SK-N-SH (cell line): ENCODE results near the gene PRPF6. TPM values are rescaled to one million over a fixed set of nuclear protein-coding genes. Genes with fewer than 3 reads are reported as not detected.

Experiments used
- CTCF ChIA-PET: fragments of 300-600, 350-600 bp; formaldehyde crosslinking; extraction: SDS; loops from one replicate; lab custom pipeline; 2021; lab: Yijun Ruan, JAX
- POLR2A ChIA-PET: fragments of 350-600 bp; sonication (Branson Sonifier 250); formaldehyde crosslinking; extraction: SDS; loops from one replicate; lab custom pipeline; 2020; ENCODE audit warnings: antibody characterized with exemption, inconsistent platforms; lab: Yijun Ruan, JAX
- DNase-seq: peaks from one replicate; pipeline ENCODE4 v3.0.0; 2012
- H2AFZ ChIP-seq: fragments of 200-600 bp; sonication (generic); 2 replicates; pipeline ENCODE4 v1.8.1; 2016; ENCODE audit warnings: antibody characterized with exemption, mild to moderate bottlenecking, low read depth
- H3F3A ChIP-seq: fragments of 200-600 bp; sonication (generic); replicated peaks from 2 replicates; pipeline ENCODE3; 2016; ENCODE audit warnings: antibody characterized with exemption, mild to moderate bottlenecking; ENCODE audit not compliant: insufficient read depth
- H3K27ac ChIP-seq, 2 experiments: fragments of 200-500 bp in 1 of 2; fragments of 200-600 bp in 1 of 2; sonication (Bioruptor generic) in 1 of 2; sonication (generic), shearing (Covaris generic) in 1 of 2; 2 replicates each; pipeline versions ENCODE4 v1.5.1 to v1.6.1; 2014 to 2016; ENCODE audit warnings: low read depth in 2 of 2, inconsistent platforms in 1 of 2, low read length in 1 of 2, mild to moderate bottlenecking in 1 of 2, mixed read lengths in 1 of 2
- H3K27me3 ChIP-seq: fragments of 200-600 bp; sonication (generic), shearing (Covaris generic); 2 replicates; pipeline ENCODE4 v1.6.1; 2016; ENCODE audit warnings: mixed run types; ENCODE audit not compliant: insufficient read depth
- H3K36me3 ChIP-seq, 2 experiments: fragments of 200-500 bp in 1 of 2; fragments of 200-600 bp in 1 of 2; sonication (Bioruptor generic) in 1 of 2; sonication (generic) in 1 of 2; replicated peaks in 1 of 2; 2 replicates each; pipeline versions ENCODE3 to v1.5.1; 2014 to 2016; ENCODE audit warnings: low read length in 1 of 2, mild to moderate bottlenecking in 1 of 2; ENCODE audit not compliant: insufficient read depth in 2 of 2, control insufficient read depth in 1 of 2
- H3K4me1 ChIP-seq, 2 experiments: fragments of 200-500 bp in 1 of 2; fragments of 200-600 bp in 1 of 2; sonication (Bioruptor generic) in 1 of 2; sonication (generic), shearing (Covaris generic) in 1 of 2; 2 replicates each; pipeline versions ENCODE4 v1.5.1 to v1.6.1; 2014 to 2016; ENCODE audit warnings: low read depth in 1 of 2, low read length in 1 of 2, mixed run types in 1 of 2; ENCODE audit not compliant: insufficient read depth in 2 of 2, control insufficient read depth in 1 of 2
- H3K4me2 ChIP-seq: fragments of 200-600 bp; sonication (generic), shearing (Covaris generic); 2 replicates; pipeline ENCODE4 v1.6.1; 2017; ENCODE audit warnings: mixed run types
- H3K4me3 ChIP-seq, 2 experiments: fragments of 200-500 bp in 1 of 2; fragments of 200-600 bp in 1 of 2; sonication (Bioruptor generic) in 1 of 2; sonication (generic), shearing (Covaris generic) in 1 of 2; 2 replicates each; pipeline versions ENCODE4 v1.5.1 to v1.8.1; 2014 to 2016; ENCODE audit warnings: low read depth in 2 of 2, inconsistent platforms in 1 of 2, low read length in 1 of 2, mild to moderate bottlenecking in 1 of 2, mixed read lengths in 1 of 2, moderate library complexity in 1 of 2
- H3K79me2 ChIP-seq: fragments of 200-600 bp; sonication (generic); 2 replicates; pipeline ENCODE4 v1.8.1; 2017; ENCODE audit warnings: mild to moderate bottlenecking; ENCODE audit not compliant: insufficient read depth
- H3K9ac ChIP-seq: fragments of 200-600 bp; sonication (generic); 2 replicates; pipeline ENCODE4 v1.6.1; 2017; ENCODE audit warnings: mixed run types
- H3K9me2 ChIP-seq: fragments of 200-600 bp; sonication (generic); 2 replicates; pipeline ENCODE4 v1.6.1; 2017; ENCODE audit warnings: mixed run types
- H3K9me3 ChIP-seq: fragments of 200-600 bp; sonication (generic); 2 replicates; pipeline ENCODE4 v1.6.1; 2017; ENCODE audit warnings: mixed run types, mild to moderate bottlenecking, moderate library complexity
- H4K20me1 ChIP-seq: fragments of 200-600 bp; sonication (generic); 2 replicates; pipeline ENCODE4 v1.6.1; 2017; ENCODE audit warnings: mild to moderate bottlenecking, mixed run types; ENCODE audit not compliant: insufficient read depth
- ELF1 ChIP-seq: IDR thresholded peaks from 2 replicates; pipeline ENCODE4 v1.4.0; 2012
- EP300 ChIP-seq, 2 experiments: IDR thresholded peaks; 2 replicates each; pipeline versions ENCODE4 v1.4.0 to v1.6.1; 2012; ENCODE audit warnings: borderline replicate concordance in 1 of 2, low read depth in 1 of 2, low read length in 1 of 2
- GATA2 ChIP-seq: sonication (generic); formaldehyde crosslinking; IDR thresholded peaks from 2 replicates; pipeline ENCODE4 v1.5.0; 2020; ENCODE audit warnings: mild to moderate bottlenecking, missing genetic modification reagents
- IRF3 ChIP-seq: fragments of 150-350 bp; IDR thresholded peaks from 2 replicates; pipeline ENCODE4 v1.6.1; 2016; ENCODE audit warnings: mild to moderate bottlenecking, low read depth, low read length
- JUND ChIP-seq: IDR thresholded peaks from 2 replicates; pipeline ENCODE4 v1.4.0; 2012
- MXI1 ChIP-seq: IDR thresholded peaks from 2 replicates; pipeline ENCODE4 v1.6.1; 2012; ENCODE audit warnings: mild to moderate bottlenecking, low read depth, low read length, improper control_type of control experiment
- NFIC ChIP-seq: IDR thresholded peaks from 2 replicates; pipeline ENCODE4 v1.4.0; 2012; ENCODE audit warnings: borderline replicate concordance
- NRF1 ChIP-seq: IDR thresholded peaks from 2 replicates; pipeline ENCODE4 v1.6.1; 2012; ENCODE audit warnings: low read depth, mild to moderate bottlenecking, low read length
- POLR2AphosphoS5 ChIP-seq: IDR thresholded peaks from 2 replicates; pipeline ENCODE4 v1.6.1; 2012; ENCODE audit warnings: low read depth, low read length
- RAD21 ChIP-seq: IDR thresholded peaks from 2 replicates; pipeline ENCODE4 v1.6.1; 2012; ENCODE audit warnings: mild to moderate bottlenecking, low read length
- RCOR1 ChIP-seq: fragments of 150-350 bp; IDR thresholded peaks from 2 replicates; pipeline ENCODE4 v1.6.1; 2017; ENCODE audit warnings: antibody characterized with exemption, low read length
- REST ChIP-seq: IDR thresholded peaks from 2 replicates; pipeline ENCODE4 v1.6.1; 2012; ENCODE audit warnings: mild to moderate bottlenecking, low read depth, low read length, moderate library complexity
- RFX5 ChIP-seq: IDR thresholded peaks from 2 replicates; pipeline ENCODE4 v1.6.1; 2012; ENCODE audit warnings: mild to moderate bottlenecking, improper control_type of control experiment, low read length
- RXRA ChIP-seq: IDR thresholded peaks from 2 replicates; pipeline ENCODE4 v1.4.0; 2012; ENCODE audit warnings: low read depth, mild to moderate bottlenecking, borderline replicate concordance
- SIN3A ChIP-seq: IDR thresholded peaks from 2 replicates; pipeline ENCODE4 v1.6.1; 2012; ENCODE audit warnings: low read depth, mild to moderate bottlenecking, low read length, moderate library complexity, borderline replicate concordance
- TCF12 ChIP-seq: IDR thresholded peaks from 2 replicates; pipeline ENCODE4 v1.4.0; 2012
- TEAD4 ChIP-seq: IDR thresholded peaks from 2 replicates; pipeline ENCODE4 v1.4.0; 2012; ENCODE audit warnings: mild to moderate bottlenecking, borderline replicate concordance; ENCODE audit not compliant: insufficient read depth
- USF1 ChIP-seq: IDR thresholded peaks from 2 replicates; pipeline ENCODE4 v1.4.0; 2012; ENCODE audit warnings: low read depth, borderline replicate concordance
- YY1 ChIP-seq: IDR thresholded peaks from 2 replicates; pipeline ENCODE4 v1.4.0; 2012; ENCODE audit warnings: low read depth, mild to moderate bottlenecking
- WGBS: methylation state at CpG from one replicate; pipeline ENCODE4 v1.1.6; 2017; ENCODE audit warnings: low lambda C conversion rate; 5-methylcytosine and 5-hydroxymethylcytosine counted together
- polyA plus RNA-seq, 3 experiments: library from polyadenylated mRNA; depleted of rRNA; stranded (reverse); fragments of >200 nt; gene quantifications; 2 replicates each; pipeline ENCODE4 v1.2.3, GENCODE V29; 2012
- small RNA-seq, 7 experiments: library from RNA; depleted of rRNA; stranded (forward); fragments of <200 nt; gene quantifications; one replicate each; pipeline ENCODE3, GENCODE V24; 2012

The PRPF6 gene
- polyA plus RNA-seq, 1 of the 3 experiments (the other 2 are of a cell fraction) = 59.1 TPM

- ChIA-PET CTCF (interaction anchor here (0.5 to 12.9 kb wide), 7 partner anchors 11 to 43 kb away, joined by 3 to 252 read pairs (median 11); partner anchors contain the start of gene NPBWR2), POLR2A (no interaction called here)
- H3K9me2 ChIP-seq = no peaks in the 10 kb centered on the region
- H3K4me2 ChIP-seq = no peak overlapping the region
- 79% methylated on average over 11 of the region's 13 CpGs for WGBS
- TF ChIP-seq SIN3A = no peak
- no peak for TF ChIP-seq EP300 (IDR thresholded peaks at IDR 0.05; ENCODE audit: borderline replicate concordance in 1 of 2, low read depth in 1 of 2, low read length in 1 of 2)
- TF ChIP-seq USF1 = no peak
- TF ChIP-seq NRF1 = no peak
- no peak for TF ChIP-seq TCF12
- TF ChIP-seq POLR2AphosphoS5 = no peak
- no peak for TF ChIP-seq JUND
- TF ChIP-seq GATA2 (CRISPR knock-in tag) = no peak
- TF ChIP-seq NFIC = no peak
- TF ChIP-seq TEAD4 = no peak
- TF ChIP-seq RFX5 = no peak
- TF ChIP-seq YY1 = no peak
- TF ChIP-seq IRF3 = no peak
- no peak for TF ChIP-seq MXI1
- TF ChIP-seq RXRA = no peak
- no peak for TF ChIP-seq ELF1
- TF ChIP-seq REST = no peak
- no peak for TF ChIP-seq RAD21
- no peak for TF ChIP-seq RCOR1
- no peak overlapping the region for H3K4me3 ChIP-seq
- DNase-seq = no peak
- H3K27me3 ChIP-seq = no peaks in the 10 kb centered on the region; the same call in 1 of the 2 replicates
- peaks cover 14% of the 10 kb centered on the region for H3F3A ChIP-seq
- H3K79me2 ChIP-seq = no peaks in the 10 kb centered on the region
- H3K36me3 ChIP-seq = no peaks in the 10 kb centered on the region
- no peak overlapping the region for H3K9ac ChIP-seq
- no peaks in the 10 kb centered on the region for H4K20me1 ChIP-seq
- no peak overlapping the region for H2AFZ ChIP-seq
- H3K27ac ChIP-seq = no peak overlapping the region
- H3K9me3 ChIP-seq = no peaks in the 10 kb centered on the region
- H3K4me1 ChIP-seq = peaks cover 13 to 36% of the 10 kb centered on the region in 2 experiments; a peak in 3 of 4 replicates
Measured at GRCh38 chr20:64082126-64082731, 101.3 kb downstream of the PRPF6 start.

Small RNA genes lying within 50 kb of the gene (small RNA-seq; reads per million reads assigned to genes)
- gene AL355803.1 = 0 reads per million in 7 experiments
- gene MIR647 = 0 reads per million in 7 experiments
- gene MIR6813 = 0.06 to 6.8 (median 2.6) reads per million in 7 experiments

Other genes starting within 250 kb of the PRPF6 start
- 10.9 and 12.3 TPM in 2 replicates for gene LIME1, start 244.5 kb upstream of the PRPF6 start, polyA plus RNA-seq (2012; rRNA removed)
- 75.5 and 90.9 TPM in 2 replicates for gene SLC2A4RG, start 241.4 kb upstream of the PRPF6 start, polyA plus RNA-seq (2012; rRNA removed)
- gene ZBTB46, start 149.9 kb upstream of the PRPF6 start, polyA plus RNA-seq (2012; rRNA removed) = 0.11 and 0.15 TPM in 2 replicates
- not detected in 2 replicates for gene ABHD16B, start 119.6 kb upstream of the PRPF6 start, polyA plus RNA-seq (2012; rRNA removed)
- 137 and 161 TPM in 2 replicates for gene TPD52L2, start 115.9 kb upstream of the PRPF6 start, polyA plus RNA-seq (2012; rRNA removed)
- gene DNAJC5, start 86.0 kb upstream of the PRPF6 start, polyA plus RNA-seq (2012; rRNA removed) = 24.2 and 26.2 TPM in 2 replicates
- gene UCKL1, start 24.7 kb upstream of the PRPF6 start, polyA plus RNA-seq (2012; rRNA removed) = 70.3 and 71.6 TPM in 2 replicates
- 10.4 and 11.8 TPM in 2 replicates for gene ZNF512B, start 11.2 kb upstream of the PRPF6 start, polyA plus RNA-seq (2012; rRNA removed)
- 11.0 and 11.6 TPM in 2 replicates for gene SAMD10, start 1.5 kb upstream of the PRPF6 start, polyA plus RNA-seq (2012; rRNA removed)
- gene C20orf204, start 55.0 kb downstream of the PRPF6 start, polyA plus RNA-seq (2012; rRNA removed) = 0.16 and 0.21 TPM in 2 replicates
- not detected in 2 replicates for gene SOX18, start 68.5 kb downstream of the PRPF6 start, polyA plus RNA-seq (2012; rRNA removed)
- 53.5 and 98.9 TPM in 2 replicates for gene TCEA2, start 82.1 kb downstream of the PRPF6 start, polyA plus RNA-seq (2012; rRNA removed)
- gene RGS19, start 98.4 kb downstream of the PRPF6 start, polyA plus RNA-seq (2012; rRNA removed) = 18.7 and 20.5 TPM in 2 replicates
- gene OPRL1, start 99.0 kb downstream of the PRPF6 start, polyA plus RNA-seq (2012; rRNA removed) = 1.7 and 1.8 TPM in 2 replicates
- 0.37 and 0.71 TPM in 2 replicates for gene LKAAEAR1, start 103.3 kb downstream of the PRPF6 start, polyA plus RNA-seq (2012; rRNA removed)
- gene NPBWR2, start 126.4 kb downstream of the PRPF6 start, polyA plus RNA-seq (2012; rRNA removed) = not detected in 2 replicates
- 0.10 and 0.23 TPM in 2 replicates for gene MYT1, start 183.3 kb downstream of the PRPF6 start, polyA plus RNA-seq (2012; rRNA removed)